Activated effector memory CD4-positive, alpha-beta T cell treated with anti-CD3 and anti-CD28 coated beads, Interleukin-2, amount 50 U/mL, for 16 hours (primary cell): ENCODE data around the gene MAP1LC3A.
A peak's percentile ranks its signal among the peaks of the same experiment; 100 is the strongest.

Experiments
- DNase-seq: peaks from one replicate; pipeline ENCODE4 v3.0.0-alpha.2; 2020

Gene MAP1LC3A

DNA sequence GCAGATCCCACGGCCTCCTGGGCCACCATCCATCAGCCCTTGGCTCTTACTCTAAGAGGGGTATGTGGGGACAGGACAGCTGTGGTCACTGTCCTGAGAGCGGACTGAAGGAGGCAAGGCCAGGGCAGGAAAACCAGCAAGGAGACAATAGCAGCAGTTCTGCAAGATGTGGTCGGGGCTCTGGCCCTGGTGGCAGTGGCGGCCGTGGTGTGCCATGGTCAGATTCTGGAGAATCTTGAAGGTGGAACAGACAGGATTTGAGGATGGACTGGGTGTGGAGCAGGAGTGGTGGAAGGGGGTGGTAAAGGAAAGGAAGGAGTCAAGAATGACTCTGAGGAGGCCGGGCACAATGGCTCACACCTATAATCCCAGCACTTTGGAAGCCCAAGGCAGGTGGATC is 5.9 kb upstream of the MAP1LC3A start:
- DNase-seq = no peak

DNA sequence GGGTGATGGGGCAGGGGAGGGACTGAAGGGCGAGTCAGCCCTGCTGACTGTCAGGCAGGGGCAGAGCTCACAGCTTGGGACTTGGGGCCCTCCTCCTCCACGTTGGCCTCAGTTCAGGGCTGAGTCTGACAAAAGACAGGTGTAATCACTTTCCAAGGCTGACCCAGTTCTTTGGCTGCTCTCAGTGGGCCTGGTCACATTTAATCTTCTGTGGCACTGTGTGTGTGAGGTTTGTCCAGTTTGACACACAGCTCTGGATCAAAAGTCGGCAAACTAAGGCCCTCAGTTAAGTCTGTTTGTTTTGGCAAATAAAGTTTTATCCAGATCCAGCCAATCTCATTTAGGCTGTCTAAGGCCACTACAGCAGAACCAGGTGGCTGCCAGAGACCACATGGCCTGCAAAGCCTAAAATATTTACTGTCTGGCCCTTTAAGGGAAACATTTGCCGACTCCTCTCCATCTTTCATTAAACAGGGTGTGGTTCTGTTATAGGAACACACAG is 5.1 kb upstream of the MAP1LC3A start:
- no peak for DNase-seq

DNA sequence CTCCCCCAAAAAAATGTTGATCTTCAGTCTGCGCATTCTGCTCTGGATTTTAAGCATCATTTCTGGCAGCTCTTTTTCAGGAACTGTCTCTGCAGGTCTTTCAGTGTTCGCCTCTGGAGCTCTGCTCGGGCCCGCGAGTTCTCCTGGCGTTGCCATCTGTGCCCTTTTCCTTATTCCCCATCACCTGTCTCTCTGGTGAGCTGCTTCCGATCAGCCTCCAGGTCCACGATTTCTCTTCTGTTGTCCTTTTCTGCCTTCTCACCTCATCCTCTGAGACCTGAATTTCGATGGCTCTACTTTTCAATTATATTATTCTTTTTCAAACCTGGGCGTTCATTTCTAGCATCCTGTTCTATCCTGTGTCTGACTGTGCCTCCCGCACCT is 590 bp upstream of the MAP1LC3A start:
- DNase-seq = no peak

DNA sequence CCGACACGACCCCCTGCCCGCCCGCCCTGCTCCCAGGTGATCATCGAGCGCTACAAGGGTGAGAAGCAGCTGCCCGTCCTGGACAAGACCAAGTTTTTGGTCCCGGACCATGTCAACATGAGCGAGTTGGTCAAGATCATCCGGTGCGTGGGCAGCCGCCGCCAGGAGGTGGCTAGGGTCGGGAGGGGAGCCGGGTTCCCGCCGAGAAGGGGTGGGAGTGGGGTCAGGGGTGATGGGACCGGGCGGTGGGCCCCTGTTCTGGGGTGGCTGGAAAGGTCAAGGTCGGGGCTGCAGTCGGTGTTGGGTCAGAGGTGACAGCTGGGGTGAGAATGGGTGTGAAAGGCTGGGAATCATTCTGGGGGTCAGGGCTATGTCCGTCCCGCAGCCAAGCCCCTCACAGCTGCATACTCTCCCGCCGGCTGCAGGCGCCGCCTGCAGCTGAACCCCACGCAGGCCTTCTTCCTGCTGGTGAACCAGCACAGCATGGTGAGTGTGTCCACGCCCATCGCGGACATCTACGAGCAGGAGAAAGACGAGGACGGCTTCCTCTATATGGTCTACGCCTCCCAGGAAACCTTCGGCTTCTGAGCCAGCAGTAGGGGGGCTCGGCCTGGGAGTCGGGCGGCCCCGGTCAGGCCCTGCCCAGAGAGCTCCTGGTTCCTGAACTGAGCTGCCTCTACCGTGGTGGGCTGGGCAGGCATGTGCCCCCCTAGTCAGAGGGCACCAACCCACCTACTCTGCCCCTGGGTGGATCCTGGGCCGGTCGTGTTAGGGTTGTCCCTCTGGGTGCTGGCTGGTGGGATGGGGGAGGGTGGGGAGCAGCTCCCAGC is 1.0 kb downstream of the MAP1LC3A start:
- DNase-seq = no peak

DNA sequence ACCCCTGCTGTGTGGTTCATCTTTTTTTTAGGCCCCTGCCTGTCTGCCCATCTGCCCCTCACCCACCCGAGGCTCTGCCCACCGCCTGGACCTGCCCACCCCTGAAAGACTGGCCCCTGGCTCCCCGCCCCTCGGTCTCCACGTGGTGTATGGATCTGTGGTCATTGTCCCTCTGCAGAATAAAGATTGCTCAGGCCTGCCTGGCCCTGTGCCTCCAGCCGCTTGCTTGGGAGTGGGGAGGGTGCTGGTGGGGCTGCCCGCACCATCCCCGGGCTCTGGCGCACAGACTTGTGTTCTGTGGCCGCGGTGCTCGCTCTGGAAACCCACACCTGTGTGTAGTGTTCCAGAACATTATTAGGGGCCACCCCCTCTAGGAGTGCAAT is 1.6 kb downstream of the MAP1LC3A start:
- DNase-seq = no peak

DNA sequence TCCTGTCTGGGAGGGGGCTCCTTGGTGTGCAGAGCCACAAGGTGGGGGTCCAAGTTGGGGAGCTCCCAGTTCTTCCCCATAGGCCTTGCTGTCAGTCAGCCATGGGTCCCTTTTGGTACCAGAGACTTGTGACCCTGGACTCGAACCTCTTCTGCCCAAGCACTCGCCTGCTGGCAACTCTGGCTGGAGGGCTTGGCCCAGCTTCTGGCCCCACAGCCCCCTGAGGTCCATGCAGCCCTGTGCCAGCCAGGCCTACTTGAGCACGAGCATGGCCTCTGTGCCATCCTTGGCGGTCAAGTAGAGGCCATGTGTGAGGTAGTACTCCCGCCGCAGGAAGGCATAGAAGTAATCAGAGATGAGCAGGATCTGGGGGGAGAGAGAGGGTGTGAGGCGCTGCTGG is 2.1 kb downstream of the MAP1LC3A start:
- no peak for DNase-seq

DNA sequence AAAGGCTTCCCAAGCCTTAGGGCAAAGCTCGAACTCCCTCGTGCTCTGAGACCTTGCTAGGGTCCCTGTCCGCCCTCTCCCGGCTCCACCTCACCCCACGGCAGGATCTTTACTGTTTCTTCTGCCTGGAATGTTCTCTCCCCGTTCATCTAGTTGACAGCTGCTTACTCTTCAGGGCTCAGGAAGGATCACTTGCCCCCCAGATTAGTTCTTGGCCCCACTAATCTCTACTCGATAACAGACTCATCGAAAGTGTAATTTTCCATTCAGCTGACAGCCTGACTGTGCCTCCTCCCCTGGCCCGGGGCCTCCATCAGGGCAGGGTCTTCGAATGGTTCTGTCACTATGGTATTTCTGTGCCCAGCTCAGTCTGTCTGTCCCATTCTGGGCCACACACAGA is 3.1 kb downstream of the MAP1LC3A start:
- DNase-seq = no peak

DNA sequence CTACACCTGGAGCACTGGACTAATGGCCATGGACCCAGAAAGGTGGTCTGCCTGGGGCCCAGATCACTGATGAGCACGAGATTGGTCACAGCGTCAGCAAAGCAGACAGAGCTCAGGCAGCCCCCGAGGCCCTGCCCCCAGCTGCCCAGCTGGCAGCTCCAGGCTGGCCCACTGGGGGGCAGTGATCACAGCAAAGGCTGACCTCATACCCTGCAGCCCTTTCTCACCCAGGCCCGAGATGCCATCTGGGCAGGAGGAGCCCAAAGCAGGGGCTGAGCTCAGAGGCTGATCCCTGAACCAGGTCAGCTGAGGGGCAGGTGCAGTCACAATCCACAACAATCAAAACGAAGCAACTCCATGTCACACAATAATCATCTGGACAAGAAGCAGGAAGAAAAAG is 4.1 kb downstream of the MAP1LC3A start:
- no peak for DNase-seq

DNA sequence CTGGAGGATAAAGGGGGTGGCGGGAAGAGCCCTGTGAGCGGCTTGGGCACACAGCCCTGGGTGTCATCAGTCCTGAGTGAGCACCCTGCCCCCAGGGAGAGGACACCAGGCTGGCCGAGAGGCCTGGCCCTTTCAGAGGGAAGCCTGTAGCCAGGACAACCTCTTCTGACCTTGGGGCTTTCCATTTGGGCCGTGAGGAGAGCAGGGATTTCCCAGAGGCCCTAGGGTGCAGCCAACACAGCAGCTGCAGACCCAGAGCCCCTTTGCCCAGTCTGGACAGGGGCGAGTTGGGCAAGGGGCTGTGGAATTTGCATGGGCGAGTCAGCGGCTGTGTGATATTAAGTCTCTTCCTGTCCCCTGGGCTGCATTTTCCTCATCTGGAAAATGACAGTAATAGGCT is 6.3 kb downstream of the MAP1LC3A start:
- no peak for DNase-seq

DNA sequence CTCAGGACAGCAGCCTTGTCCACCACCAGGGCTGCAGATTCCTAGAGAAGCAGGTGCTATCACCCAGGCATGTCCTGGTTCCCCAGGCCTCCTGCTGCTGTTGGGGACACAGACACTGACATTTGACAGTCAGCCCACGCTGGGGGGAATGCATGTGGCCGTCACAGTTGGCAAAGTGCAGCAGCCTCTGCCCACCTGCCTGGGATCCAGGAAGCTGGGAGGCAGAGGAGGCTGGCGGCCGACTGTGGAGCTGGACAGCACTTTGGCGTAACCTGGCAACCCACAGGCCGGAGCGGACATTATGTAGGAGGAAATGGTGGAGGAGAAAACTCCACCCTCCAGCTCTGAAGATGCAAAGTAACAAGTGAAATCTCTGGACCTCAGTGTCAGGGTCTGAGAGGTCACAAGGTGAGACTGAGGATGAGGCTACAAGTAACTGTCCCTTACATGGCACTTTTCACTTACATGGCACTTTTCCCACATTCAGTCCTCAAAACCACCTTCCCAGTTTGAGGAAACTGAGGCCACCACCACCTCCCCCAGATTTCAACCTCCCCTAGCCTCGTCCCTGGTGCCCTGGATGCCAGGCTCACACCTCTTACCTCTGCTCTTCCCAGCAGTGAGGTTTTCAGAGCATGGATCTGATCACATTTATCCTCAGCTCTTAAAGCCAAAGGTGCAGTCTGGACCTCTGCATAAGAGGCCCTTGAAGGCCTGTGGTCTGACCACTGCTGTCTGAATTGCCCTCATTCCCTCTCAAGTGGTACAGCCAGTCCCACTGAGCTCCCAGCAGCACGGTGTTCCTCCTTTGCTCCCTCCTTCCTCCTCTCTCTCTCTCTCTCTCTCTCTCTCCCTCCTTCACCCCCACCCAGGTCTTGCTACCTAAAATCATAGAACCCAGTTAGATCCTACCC is 8.7 kb downstream of the MAP1LC3A start:
- no peak for DNase-seq

DNA sequence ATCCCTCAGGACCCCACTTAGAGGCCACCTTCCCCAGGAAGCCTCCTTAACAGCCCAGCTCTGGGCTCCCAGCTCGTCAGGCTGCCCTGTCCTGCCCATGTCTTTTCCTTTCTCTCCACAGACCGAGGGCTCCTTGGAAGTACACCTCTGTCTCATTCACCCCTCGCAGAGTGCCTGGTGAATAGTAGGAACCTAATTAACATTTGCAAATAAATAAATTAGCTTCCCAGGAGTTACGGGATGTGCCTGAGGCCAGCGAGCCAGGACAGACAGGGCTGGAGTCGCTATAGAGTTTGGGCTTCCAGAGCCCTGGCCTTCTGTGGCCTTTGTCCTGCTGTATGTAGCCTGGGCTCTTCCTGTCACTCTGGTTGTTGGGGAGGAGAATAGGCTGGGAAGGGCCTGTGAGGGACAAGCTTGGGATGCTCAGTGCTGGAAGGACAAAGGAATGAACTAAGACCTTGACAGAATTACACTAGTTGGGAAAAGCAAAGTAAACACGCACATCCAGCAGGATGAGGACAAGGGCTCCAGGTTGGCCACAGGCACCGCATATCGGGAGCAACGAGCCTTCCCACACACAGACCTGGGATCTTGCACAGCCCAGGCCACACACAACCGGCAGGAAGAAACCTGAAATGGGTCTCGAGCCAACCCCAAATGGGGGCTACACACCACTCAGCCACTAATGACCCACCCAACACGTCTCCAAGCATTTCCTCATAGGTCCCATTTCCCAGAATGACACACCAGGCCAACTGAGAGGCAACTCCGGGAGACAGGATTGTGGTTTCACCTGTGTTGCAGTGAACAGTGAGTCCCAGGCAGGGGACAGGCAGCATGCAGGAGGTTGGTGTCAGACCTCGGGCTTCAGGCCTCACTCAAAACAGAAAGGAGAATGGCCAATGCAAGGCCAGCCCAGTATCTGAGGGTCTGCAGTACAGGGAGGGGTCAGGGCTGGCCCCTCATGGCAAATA is 9.7 kb downstream of the MAP1LC3A start:
- no peak for DNase-seq

DNA sequence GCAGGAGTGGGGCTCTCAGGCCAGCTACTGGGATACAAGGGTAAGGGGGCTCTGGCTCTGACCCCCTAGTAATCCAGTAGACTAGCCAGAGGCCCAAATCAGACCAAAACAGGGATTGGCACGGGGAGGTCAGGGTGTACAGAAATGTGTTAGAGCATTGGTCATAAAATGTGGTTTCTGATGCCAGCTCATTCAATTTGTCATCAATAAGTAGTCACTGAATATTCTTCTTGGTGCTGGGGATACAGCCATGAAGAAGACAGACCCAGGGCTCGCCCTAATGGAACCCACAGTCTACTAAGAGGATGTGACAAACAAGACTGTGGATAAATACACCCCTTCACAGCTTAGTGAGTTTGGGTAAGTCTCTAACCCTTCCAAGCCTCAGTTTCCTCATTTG is 11.1 kb downstream of the MAP1LC3A start:
- DNase-seq = no peak

DNA sequence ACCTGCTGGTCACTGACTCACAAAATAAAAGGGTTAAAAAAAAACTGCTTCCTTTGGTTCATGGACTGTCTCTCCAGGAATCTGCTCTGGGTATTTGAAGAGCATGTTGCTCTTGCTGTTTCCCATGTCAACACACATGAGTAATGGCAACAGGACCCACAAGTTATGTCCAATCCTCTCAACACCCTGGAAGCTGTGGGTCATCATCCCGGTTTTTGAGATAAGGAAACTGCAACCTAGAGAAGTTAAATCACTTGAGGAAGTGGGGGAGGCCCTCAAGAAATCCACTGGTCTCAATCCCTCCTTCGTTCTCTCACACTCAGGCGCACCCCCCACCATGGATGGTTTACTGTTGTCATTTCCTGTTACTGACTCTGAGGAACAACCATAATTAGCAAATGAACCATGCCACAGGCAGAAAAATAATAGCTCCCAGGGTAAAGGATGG is 12.4 kb downstream of the MAP1LC3A start:
- peak; percentile 43 for DNase-seq

DNA sequence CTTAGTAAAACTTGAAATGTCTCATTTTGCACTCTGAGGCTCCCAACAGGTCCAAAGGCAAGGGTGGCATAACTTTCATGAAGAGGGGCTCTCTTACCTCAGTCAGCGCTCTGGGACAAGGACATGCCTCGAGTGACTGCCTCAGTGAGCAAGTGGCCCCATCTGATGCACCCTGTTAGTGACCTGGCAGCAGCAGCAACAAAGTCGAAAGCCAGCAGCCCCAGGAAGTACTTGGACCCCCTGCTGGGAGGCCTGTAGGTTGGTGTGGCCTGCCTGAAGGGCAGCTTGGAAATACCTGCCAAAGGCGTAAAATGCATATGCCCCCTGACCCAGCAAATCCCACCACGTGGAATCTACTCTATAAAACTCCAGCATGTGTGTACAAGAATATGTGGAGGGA is 13.2 kb downstream of the MAP1LC3A start:
- peak; percentile 58 for DNase-seq

DNA sequence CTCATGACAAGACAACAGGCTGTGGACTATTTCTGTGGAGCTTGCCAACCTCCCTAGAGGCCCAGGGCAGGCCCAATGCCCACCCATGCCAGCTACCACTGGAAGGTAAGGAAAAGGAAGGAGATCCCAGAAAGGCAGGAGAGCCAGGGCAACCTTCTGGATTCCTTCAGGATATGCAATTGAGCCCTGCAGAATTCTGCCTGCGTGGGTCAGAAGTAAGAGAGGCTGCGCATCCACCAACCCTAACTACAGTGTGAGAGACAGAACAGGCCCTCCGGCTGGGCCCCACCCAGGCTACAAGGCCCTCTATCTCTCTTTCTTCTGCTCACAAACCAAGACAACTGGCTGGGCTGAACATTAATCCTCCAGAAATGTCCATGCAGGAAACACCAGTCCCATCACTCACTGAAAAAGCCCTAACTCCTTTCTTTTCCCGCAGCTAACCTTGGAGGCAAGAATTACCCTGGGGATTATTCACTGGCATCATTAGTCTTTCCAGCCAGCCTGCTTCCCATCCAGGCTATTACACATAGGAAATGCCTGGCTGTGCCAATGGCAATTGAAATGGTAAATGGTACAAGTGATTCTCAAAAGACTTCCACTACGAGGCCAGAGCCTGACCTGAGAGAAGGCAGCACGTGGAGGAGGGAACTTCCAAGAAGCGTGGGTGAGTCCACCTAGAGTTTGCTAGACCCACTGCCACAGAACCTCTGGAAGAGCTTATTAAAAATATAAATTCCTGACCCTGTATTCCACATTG is 15.2 kb downstream of the MAP1LC3A start:
- DNase-seq = peak; percentile 24

DNA sequence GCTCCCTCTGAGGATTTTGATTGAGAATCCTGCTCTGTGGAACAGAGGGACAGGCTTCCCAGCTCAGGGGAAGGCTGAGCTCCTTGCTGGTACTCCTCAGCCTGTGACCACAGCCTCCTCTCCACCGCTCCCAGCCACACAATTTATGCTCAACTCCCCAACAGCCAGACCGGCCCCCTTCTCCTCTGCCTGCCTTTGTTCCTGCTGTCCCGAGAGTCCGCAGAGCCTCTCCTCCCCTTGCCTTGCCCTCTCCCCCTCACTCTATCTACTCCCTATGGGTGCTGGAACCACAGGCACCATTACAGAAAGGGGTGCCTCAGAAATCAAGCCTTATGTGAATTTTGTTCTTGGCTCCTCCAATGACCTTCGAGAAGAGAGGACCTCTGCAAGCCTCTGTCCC is 15.9 kb downstream of the MAP1LC3A start:
- DNase-seq = peak; percentile 21

DNA sequence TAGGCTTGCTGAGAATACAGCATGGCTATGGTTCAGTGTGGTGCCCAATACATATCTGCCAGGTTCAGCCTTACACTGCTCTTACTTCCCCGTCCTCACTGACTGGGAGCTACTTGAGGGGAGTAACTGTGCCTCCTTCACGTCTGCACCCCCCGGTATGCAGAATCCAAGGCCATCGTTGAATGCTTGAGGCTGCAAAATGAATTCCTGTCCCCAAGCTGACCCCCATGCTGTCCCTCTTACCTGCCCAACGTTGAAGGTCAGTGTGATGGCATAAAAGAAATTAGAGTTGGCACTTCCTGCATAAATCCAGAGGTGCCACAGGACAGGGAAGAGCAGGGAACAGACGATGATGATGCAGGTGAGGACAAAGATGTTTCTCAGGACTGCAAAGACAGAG is 16.3 kb downstream of the MAP1LC3A start:
- peak; percentile 2 for DNase-seq

DNA sequence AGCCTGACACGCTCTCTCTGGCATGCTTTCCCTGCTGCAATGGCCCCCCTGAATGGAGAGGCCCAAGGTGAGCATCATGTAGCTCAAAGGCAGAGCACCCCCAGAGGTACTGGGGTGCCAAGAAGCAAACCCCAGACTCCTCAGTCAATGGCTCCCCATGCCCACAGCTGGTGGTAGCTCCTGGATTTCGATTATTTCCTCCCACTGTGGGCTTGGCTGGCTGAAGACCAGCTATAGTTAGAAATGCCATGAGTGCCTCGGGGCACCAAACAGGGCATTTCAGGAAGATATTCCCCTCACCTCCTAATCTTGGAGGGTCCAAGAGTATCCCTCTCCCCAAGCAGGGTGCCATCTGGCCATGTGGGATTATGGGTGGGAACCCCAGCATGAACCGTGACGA is 16.8 kb downstream of the MAP1LC3A start:
- DNase-seq = peak; percentile 53

DNA sequence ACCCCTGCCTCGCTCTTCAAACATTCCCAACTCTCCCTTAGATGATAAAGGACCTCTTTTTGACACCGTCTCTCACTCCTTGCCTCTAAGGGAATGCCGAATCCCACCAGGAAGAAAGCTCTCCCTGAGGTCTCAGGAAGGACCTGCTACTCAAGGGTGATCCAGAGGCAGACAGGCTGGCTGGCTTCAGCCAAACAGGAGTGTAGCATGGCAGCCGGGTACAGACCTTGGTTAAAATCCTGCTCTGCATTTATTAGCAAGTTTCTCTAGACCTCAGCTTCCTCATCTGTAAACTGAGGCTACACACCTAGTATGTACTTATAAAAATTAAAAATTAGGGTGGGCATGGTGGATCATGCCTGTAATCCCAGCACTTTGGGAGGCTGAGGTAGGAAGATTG is 17.2 kb downstream of the MAP1LC3A start:
- DNase-seq = peak; percentile 13

DNA sequence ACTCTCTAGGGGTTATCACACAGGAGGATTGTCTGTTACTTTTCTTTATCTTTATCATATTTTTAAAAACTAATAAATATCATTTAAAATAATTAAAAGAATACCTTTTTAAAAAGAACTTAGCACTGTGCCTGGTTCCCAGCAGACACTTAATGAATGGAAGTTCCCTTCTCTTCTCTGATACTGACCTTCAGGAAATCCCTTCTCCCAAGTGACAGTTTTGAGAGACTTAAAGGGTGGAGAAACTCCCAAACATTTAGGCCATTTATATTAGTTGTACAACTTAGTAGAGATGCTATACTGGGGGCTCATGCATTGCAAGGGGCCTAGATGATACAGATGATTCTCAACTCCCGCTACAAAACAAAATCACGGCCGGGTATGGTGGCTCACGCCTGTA is 18.5 kb downstream of the MAP1LC3A start:
- DNase-seq = no peak

DNA sequence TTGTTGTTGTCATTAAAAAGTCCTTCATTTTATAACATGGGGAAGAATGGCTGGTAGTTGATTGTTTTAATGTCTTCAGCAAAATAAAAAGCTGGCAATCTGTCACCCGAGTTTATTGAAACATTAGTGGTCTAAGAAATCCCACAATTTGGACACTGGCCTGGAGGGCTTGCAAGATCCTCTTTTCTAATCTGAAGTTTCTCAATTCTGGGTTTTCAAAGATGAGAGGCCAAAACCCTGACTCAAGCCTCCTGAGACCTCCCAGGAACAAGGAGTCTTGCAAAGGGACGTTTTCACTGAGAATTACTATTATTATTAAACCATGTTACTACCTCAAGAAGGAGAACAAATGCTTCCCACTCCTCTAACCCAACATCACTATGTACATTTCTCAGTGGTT is 19.5 kb downstream of the MAP1LC3A start:
- no peak for DNase-seq

DNA sequence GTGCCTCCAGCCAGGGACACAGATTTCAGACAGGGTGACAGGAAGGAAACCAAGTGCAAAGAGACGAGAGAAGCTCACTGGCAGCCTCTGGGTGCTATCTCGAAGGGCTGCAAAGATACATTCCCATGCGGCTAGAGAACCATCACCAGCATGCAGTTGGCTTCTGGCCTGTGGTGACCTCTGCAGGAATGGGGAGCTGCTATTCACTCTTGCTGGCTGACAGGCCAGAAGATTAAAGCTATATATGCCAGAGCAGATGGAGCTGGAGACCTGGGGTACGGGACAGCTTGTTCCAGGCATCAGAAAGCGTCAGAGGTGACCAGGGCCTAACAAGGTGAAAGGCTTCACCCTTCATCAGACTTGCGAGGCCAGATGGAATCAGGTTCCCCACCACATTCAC is 20.0 kb downstream of the MAP1LC3A start:
- DNase-seq = no peak
